ENCODE measurements around the gene GSK3B. TPM values are rescaled to one million over a fixed set of nuclear protein-coding genes. Genes with fewer than 3 reads are reported as not detected.

Gene GSK3B
- total and polyA plus RNA-seq, 2 donors: 14.6 to 57.9 TPM

DNA sequence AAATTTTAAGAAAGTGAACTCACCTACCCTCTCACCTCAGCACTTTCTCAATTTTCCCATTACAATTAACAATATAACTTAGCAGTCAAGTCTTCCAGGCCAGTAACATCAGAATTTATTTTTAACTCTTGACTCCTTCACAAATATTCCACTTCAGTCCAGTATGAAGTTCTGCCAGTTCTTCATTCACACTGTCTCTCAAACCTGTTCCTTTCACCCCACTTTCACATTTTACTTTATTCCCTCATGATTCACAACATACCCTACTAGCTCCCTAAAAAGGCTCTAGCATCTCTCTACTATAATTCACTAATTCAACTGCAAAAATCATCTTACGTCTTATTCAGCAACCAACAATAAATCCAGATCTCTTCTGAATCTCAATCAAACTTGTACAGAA lies 3.8 kb downstream of the GSK3B start:
- DNase-seq (ENCODE audit: extremely low spot score): no peak
- Histone ChIP-seq H3K4me3 (ENCODE audit: low read depth, low read length) (no peak overlapping the region), H3K27ac (ENCODE audit: low read depth) (no peak overlapping the region), H3K36me3 (ENCODE audit: insufficient read depth) (no peaks in the 10 kb centered on the region), H3K4me1 (ENCODE audit: insufficient read depth) (no peaks in the 10 kb centered on the region)
- 40% methylated on average over 1 of the region's 1 CpG for WGBS

DNA sequence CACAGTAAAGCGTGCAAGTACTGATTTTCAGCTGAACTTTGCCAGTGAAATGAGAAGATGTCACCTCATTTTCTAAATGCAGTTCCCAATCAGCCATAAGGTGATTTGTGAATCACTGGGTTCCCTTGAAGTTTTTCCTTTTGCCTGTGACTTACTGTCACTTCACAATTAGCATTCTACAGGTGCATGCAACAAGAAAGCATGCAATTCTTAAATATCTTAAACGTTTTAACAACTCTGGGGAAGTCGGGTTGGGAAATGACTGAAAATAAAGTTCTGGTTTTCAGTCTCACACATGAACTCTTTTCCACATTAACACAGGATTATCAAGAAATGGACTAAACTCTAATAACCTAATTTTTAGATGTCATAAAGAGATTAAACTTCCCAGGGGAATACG lies 5.2 kb downstream of the GSK3B start:
- Histone ChIP-seq H3K4me1 (ENCODE audit: insufficient read depth) (no peaks in the 10 kb centered on the region), H3K36me3 (ENCODE audit: insufficient read depth) (no peaks in the 10 kb centered on the region), H3K4me3 (ENCODE audit: low read depth, low read length) (no peak overlapping the region), H3K27ac (ENCODE audit: low read depth) (no peak overlapping the region)
- DNase-seq (ENCODE audit: extremely low spot score): no peak
- WGBS: 73% methylated on average over 4 of the region's 4 CpGs

DNA sequence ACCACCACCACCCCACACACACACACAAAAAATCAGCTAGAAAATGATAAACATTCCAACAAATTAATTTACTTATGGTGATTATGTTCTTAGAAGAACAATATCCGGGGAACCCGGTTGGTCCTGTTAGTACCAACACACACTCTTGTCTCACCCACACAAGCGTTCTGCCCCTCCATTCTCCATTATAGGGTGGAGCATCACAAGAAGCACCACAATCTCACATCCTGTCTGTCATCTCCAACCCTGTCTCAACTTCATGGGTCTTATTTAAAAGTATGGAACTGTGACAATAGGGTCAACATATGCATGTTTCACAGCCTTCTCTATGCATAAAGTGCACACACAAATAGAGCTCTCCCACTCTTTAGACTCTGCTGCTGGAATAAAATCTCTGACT lies 5.6 kb downstream of the GSK3B start:
- DNase-seq (ENCODE audit: extremely low spot score): no peak
- Histone ChIP-seq H3K4me1 (ENCODE audit: insufficient read depth) (no peaks in the 10 kb centered on the region), H3K4me3 (ENCODE audit: low read depth, low read length) (no peak overlapping the region), H3K36me3 (ENCODE audit: insufficient read depth) (no peaks in the 10 kb centered on the region), H3K27ac (ENCODE audit: low read depth) (no peak overlapping the region)
- 89% methylated on average over 3 of the region's 3 CpGs for WGBS

DNA sequence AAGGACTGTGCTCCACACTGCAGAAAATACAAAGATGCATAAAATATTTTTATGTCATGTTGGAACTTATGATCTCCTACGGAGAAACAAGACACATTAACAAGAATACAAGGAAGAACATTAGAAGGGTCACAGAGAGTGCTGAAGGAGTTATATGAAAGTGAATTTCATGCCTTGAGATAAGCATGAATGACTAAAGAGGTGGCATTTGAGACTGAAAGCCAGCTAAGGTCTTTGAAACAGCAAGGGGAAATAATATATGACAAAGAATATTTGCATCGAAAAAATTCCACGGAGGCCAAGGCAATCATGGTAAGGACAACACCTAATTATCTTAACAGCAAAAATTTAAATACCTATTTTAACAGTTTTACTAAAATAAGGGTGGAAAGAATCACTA lies 12.5 kb downstream of the GSK3B start:
- H3K4me3 ChIP-seq (ENCODE audit: low read depth, low read length): no peak overlapping the region
- H3K4me1 ChIP-seq (ENCODE audit: insufficient read depth): no peaks in the 10 kb centered on the region
- 85% methylated on average over 3 of the region's 3 CpGs for WGBS
- H3K36me3 ChIP-seq (ENCODE audit: insufficient read depth): no peaks in the 10 kb centered on the region
- no peak for DNase-seq (ENCODE audit: extremely low spot score)
- no peak overlapping the region for H3K27ac ChIP-seq (ENCODE audit: low read depth)

DNA sequence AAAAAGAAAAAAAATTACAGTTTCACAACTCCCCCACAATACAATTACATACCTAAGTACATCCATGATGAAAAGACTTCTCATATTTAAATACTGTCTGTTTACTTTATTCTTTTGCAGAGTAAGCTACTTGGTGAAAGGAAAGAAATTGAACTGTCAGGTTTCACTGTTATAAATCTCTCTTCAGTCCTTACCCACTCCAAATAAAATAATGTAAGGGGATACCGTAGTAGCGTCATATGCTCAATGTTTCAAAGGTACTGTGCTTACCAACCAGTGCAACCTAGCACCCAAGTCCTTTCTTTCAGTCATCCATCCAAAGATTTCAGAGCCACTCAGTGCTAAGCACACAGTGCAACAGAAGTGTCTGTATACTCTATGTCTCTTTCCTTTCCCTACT lies 13.4 kb downstream of the GSK3B start:
- Histone ChIP-seq H3K36me3 (ENCODE audit: insufficient read depth) (no peaks in the 10 kb centered on the region), H3K27ac (ENCODE audit: low read depth) (no peak overlapping the region), H3K4me1 (ENCODE audit: insufficient read depth) (no peaks in the 10 kb centered on the region), H3K4me3 (ENCODE audit: low read depth, low read length) (no peak overlapping the region)
- no peak for DNase-seq (ENCODE audit: extremely low spot score)
- WGBS: 85% methylated on average over 2 of the region's 2 CpGs

DNA sequence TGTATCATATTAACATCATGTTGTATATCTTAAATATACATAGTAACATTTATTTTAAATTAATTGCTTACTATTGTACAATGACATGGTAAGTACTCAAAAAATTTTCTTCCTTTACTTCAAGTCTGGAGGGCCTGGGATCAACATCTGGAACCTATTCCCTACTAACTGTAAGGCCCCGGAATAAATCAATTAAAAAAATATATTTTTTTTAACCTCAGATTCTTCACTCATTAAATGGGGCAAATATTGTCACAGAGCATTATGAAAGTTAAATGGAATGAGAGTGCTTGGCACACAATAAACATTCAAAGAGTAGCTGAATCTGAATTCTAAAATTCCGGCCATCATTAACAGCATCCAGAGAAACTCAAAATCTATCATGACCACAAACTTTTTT lies 16.5 kb downstream of the GSK3B start:
- no peak overlapping the region for H3K4me3 ChIP-seq (ENCODE audit: low read depth, low read length)
- WGBS: 64% methylated on average over 2 of the region's 2 CpGs
- no peak overlapping the region for H3K27ac ChIP-seq (ENCODE audit: low read depth)
- H3K4me1 ChIP-seq (ENCODE audit: insufficient read depth): no peaks in the 10 kb centered on the region
- DNase-seq (ENCODE audit: extremely low spot score): no peak
- no peaks in the 10 kb centered on the region for H3K36me3 ChIP-seq (ENCODE audit: insufficient read depth)

DNA sequence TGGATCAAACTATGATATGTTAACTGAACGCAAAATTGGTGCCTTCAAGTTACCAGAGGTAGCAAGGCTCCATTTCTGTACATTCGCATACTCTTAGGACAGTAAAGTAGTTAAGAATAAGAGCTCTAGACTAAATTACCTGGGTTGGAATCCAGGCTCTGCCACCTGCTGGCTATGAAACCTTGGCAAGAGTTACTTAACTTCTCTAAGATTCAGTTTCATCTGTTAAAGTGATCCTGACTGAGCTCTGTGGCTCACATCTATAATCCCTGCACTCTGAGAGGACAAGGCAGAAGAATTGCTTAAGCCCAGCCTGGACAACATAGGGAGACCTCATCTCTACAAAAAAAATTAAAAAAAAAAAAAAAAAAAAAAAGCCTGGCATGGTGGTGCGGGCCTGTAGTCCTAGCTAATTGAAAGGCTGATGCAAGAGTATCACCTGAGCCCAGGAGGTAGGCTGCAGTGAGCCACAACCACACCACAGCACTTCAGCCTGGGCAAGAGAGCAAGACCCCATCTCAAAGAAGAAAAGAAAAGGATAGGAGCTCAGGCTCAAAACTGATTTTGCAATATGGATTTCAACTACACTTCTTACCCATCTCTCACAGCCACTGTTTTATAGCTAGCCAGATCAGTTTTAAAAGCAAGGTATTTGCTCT lies 21.3 kb downstream of the GSK3B start:
- Histone ChIP-seq H3K36me3 (ENCODE audit: insufficient read depth) (peaks cover 2% of the 10 kb centered on the region), H3K4me1 (ENCODE audit: insufficient read depth) (no peaks in the 10 kb centered on the region), H3K4me3 (ENCODE audit: low read depth, low read length) (no peak overlapping the region), H3K27ac (ENCODE audit: low read depth) (no peak overlapping the region)
- WGBS: 96% methylated on average over 3 of the region's 3 CpGs
- no peak for DNase-seq (ENCODE audit: extremely low spot score)

DNA sequence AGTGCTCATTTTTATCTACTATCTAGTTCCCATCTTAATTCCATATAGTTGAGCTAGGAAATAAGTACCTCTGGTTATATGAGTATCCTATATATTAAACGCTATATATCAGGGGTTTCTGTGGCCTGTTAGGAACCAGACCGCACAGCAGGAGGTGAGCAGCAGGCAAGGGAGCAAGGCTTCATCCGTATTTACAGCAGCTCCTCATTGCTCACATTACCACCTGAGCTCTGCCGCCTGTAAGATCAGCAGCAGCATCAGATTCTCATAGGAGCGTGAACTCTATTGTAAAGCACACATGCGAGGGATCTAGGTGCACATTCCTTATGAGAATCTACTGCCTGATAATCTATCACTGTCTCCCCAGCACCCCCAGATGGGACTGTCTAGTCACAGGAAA lies 23.0 kb downstream of the GSK3B start:
- 88% methylated on average over 6 of the region's 6 CpGs for whole genome bisulfite sequencing
- Histone ChIP-seq H3K4me1 (ENCODE audit: insufficient read depth) (no peaks in the 10 kb centered on the region), H3K4me3 (ENCODE audit: low read depth, low read length) (no peak overlapping the region), H3K27ac (ENCODE audit: low read depth) (no peak overlapping the region), H3K36me3 (ENCODE audit: insufficient read depth) (peaks cover 2% of the 10 kb centered on the region)
- DNase-seq (ENCODE audit: extremely low spot score): no peak

DNA sequence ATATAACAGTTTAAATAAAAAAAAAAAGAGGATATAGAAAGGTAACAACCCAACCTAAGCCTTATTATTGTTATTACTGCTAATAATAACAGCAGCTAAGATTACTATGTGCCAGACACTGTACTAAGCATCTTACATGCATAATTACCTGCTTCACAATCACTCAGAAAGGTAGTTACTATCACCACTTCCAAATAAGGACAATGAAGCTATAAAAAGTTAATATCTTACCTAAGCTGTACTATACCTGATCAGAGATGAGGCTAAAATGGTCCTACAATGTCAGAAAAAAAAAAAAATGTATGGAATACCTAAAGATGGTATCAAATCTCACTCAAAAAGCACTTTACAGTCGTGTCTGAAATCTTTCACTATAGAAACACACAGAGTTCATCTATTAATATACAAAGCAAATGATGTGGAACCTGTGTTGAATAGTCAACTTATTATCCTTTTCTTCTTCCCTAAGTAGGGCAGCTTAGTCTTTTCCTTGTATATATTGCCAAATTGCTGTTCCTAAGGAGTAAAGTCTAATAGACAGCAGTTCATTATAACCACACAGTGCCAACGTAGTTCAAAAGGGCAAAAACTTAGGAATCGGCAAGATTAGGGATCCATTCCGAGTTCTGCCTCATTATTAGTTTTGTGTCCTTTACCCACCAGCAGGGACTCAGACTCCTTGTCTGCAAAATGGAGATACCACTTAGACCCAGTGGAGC lies 23.8 kb downstream of the GSK3B start:
- H3K4me3 ChIP-seq (ENCODE audit: low read depth, low read length): no peak overlapping the region
- no peaks in the 10 kb centered on the region for H3K4me1 ChIP-seq (ENCODE audit: insufficient read depth)
- 87% methylated on average over 4 of the region's 4 CpGs for WGBS
- no peak for DNase-seq (ENCODE audit: extremely low spot score)
- H3K27ac ChIP-seq (ENCODE audit: low read depth): no peak overlapping the region
- peaks cover 2% of the 10 kb centered on the region for H3K36me3 ChIP-seq (ENCODE audit: insufficient read depth)

DNA sequence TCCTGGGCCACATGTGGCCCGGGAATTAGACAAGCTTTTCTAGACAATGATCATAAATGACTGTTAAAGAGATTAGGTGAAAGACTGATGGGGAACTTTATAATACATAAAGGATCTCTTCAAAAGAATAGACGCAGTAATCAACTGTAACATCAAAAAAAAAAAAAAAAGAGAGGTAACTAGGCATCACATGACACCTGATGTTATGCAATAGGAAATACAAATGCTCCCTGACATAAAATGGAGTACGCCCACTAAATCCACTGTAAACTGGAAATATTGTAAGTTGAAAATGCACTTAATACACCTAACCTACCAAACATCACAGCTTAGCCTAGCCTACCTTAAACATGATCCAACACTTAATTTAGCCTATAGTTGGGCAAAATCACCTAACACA lies 27.2 kb downstream of the GSK3B start:
- WGBS: 88% methylated on average over 3 of the region's 3 CpGs

DNA sequence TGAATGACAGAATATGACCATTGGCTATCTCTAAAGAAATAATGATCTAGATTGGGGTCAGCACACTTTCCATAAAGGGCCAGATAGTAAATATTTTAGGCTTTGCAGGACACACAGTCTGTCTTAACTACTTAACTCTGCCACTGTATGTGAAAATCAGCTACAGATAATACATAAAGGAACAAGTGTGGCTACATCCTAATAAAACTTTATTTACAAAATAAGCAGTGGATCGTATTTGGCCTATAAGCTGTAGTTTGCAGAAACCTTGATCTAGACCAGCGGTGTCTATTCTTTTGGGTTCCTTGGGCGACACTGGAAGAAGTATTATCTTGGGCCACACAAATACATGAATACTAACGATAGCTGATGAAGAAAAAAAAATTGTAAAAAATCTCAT lies 27.6 kb downstream of the GSK3B start:
- peaks cover 1% of the 10 kb centered on the region for H3K4me1 ChIP-seq (ENCODE audit: insufficient read depth)
- H3K36me3 ChIP-seq (ENCODE audit: insufficient read depth): peaks cover 2% of the 10 kb centered on the region
- no peak for DNase-seq (ENCODE audit: extremely low spot score)
- 81% methylated on average over 4 of the region's 4 CpGs for WGBS
- H3K27ac ChIP-seq (ENCODE audit: low read depth): no peak overlapping the region
- H3K4me3 ChIP-seq (ENCODE audit: low read depth, low read length): no peak overlapping the region

More for the DNA sequence above, 27.2 kb downstream of the GSK3B start:
- no peaks in the 10 kb centered on the region for H3K4me1 ChIP-seq (ENCODE audit: insufficient read depth)
- H3K27ac ChIP-seq (ENCODE audit: low read depth): no peak overlapping the region
- DNase-seq (ENCODE audit: extremely low spot score): no peak
- H3K36me3 ChIP-seq (ENCODE audit: insufficient read depth): peaks cover 2% of the 10 kb centered on the region
- no peak overlapping the region for H3K4me3 ChIP-seq (ENCODE audit: low read depth, low read length)

DNA sequence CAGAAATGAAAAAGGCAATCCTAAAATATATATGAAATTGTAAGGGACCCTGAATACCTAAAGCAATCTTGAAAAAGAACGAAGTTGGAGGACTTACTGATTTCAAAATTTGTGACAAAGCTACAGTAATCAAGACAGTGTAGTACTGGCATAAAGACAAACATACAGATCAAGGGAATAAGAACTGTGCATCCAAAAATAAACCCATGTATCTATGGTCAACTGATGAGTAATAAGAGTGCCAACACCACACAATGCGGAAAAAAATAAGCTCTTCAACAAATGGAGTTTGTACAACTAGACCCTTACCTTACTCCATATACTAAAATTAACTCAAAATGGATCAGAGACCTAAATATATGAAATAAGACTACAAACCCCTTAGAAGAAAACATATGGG lies 29.6 kb downstream of the GSK3B start:
- H3K4me3 ChIP-seq (ENCODE audit: low read depth, low read length): no peak overlapping the region
- H3K4me1 ChIP-seq (ENCODE audit: insufficient read depth): peaks cover 1% of the 10 kb centered on the region
- WGBS: 89% methylated on average over 2 of the region's 2 CpGs
- no peak overlapping the region for H3K27ac ChIP-seq (ENCODE audit: low read depth)
- H3K36me3 ChIP-seq (ENCODE audit: insufficient read depth): peaks cover 2% of the 10 kb centered on the region
- DNase-seq (ENCODE audit: extremely low spot score): no peak

DNA sequence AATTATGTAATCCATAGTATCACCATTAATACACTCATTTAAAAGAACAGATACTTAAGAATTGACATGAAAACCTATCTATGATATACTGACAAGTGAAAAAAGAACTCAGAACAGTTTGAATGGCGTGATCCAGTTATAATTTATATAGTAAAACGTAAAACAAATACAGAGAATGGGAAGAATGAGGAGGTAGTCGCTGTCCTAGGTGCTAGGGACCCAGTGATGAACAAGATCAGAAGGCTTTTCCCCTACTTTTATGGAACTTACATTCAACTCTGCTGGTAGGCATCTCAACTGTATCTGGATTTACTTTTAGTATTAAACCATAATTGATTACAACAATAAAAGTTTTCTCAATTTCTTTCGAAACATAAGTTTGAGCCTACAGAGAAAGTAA lies 31.8 kb downstream of the GSK3B start:
- DNase-seq (ENCODE audit: extremely low spot score): no peak
- no peaks in the 10 kb centered on the region for H3K36me3 ChIP-seq (ENCODE audit: insufficient read depth)
- no peak overlapping the region for H3K27ac ChIP-seq (ENCODE audit: low read depth)
- H3K4me1 ChIP-seq (ENCODE audit: insufficient read depth): peaks cover 3% of the 10 kb centered on the region
- H3K4me3 ChIP-seq (ENCODE audit: low read depth, low read length): no peak overlapping the region
- 84% methylated on average over 4 of the region's 4 CpGs for WGBS

DNA sequence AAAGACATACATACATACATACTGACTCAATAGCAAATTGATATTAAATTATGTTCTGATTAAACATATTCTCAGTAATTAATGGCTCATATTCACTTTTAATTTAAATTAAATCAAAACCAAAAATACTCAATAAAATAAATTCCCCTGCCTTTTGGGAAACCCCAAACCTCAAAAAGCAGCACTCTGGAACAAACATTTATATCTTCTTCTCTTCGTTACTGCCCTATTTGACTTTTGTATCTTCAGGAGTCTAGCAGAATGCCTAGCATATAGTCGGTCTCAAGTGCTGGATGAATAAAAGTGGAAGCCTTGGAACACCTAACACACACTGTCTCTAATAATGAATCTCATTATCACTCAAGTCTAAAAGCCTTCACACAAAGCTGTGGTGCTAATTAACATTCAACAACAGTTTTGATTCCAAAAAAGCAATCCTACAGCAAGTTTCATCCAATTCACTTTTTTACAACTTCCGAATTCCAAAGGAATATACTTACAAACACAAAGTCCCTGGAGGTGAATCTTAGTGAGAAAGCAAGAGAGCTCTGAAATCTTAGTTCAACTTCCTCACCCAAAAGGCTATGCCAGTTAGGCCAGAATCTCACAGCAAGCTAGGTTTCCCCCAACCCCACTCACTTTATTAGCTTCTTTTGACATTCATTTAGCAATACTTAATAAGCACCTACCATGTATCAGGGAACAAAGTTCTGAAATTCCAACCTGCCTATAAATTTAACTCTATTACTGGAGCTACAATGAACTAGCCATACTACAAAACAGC lies 35.0 kb downstream of the GSK3B start:
- no peak for DNase-seq (ENCODE audit: extremely low spot score)
- no peak overlapping the region for H3K4me3 ChIP-seq (ENCODE audit: low read depth, low read length)
- WGBS: 82% methylated on average over 3 of the region's 3 CpGs
- peaks cover 3% of the 10 kb centered on the region for H3K4me1 ChIP-seq (ENCODE audit: insufficient read depth)
- no peak overlapping the region for H3K27ac ChIP-seq (ENCODE audit: low read depth)
- H3K36me3 ChIP-seq (ENCODE audit: insufficient read depth): no peaks in the 10 kb centered on the region
